Endodermal cell (in vitro differentiated cells): ENCODE results near the gene FN1. TPM values are rescaled to one million over a fixed set of nuclear protein-coding genes. Genes with fewer than 3 reads are reported as not detected.

Source experiments
- DNase-seq: peaks from one replicate; pipeline ENCODE4 v3.0.0-alpha.2; 2017
- H3K27ac ChIP-seq: 2 replicates; pipeline ENCODE4 v1.5.1; 2013; ENCODE audit warnings: mild to moderate bottlenecking, low read depth, low read length, moderate library complexity
- H3K27me3 ChIP-seq: 2 replicates; pipeline ENCODE4 v1.6.1; 2013; ENCODE audit warnings: mild to moderate bottlenecking, low read length, moderate library complexity; ENCODE audit not compliant: insufficient read depth, control insufficient read depth, poor library complexity, severe bottlenecking
- H3K36me3 ChIP-seq: 2 replicates; pipeline ENCODE4 v1.7.0; 2013; ENCODE audit warnings: mild to moderate bottlenecking, low read length, moderate library complexity; ENCODE audit not compliant: control insufficient read depth, insufficient read depth
- H3K4me1 ChIP-seq: one replicate; pipeline ENCODE4 v1.7.0; 2013; ENCODE audit warnings: low read length; ENCODE audit not compliant: control insufficient read depth, insufficient read depth
- H3K4me3 ChIP-seq: 2 replicates; pipeline ENCODE4 v1.5.1; 2013; ENCODE audit warnings: mild to moderate bottlenecking, low read length, moderate library complexity
- H3K9ac ChIP-seq: 2 replicates; pipeline ENCODE4 v1.6.1; 2013; ENCODE audit warnings: mild to moderate bottlenecking, low read length, moderate library complexity; ENCODE audit not compliant: poor library complexity, severe bottlenecking; ENCODE audit errors: extremely low read depth
- H3K9me3 ChIP-seq: 2 replicates; pipeline ENCODE4 v1.6.1; 2013; ENCODE audit warnings: mild to moderate bottlenecking, low read length, moderate library complexity; ENCODE audit not compliant: control insufficient read depth
- H3K27ac Mint-ChIP-seq: 2 replicates; pipeline ENCODE4 v1.8.0; 2020; ENCODE audit warnings: mixed read lengths
- H3K27me3 Mint-ChIP-seq: 2 replicates; pipeline ENCODE4 v1.8.0; 2021; ENCODE audit warnings: mild to moderate bottlenecking, mixed read lengths; ENCODE audit not compliant: insufficient read depth
- H3K36me3 Mint-ChIP-seq: 2 replicates; pipeline ENCODE4 v1.8.0; 2020; ENCODE audit warnings: low read depth, mixed read lengths
- H3K4me1 Mint-ChIP-seq: 2 replicates; pipeline ENCODE4 v1.8.0; 2020; ENCODE audit warnings: mixed read lengths
- H3K4me3 Mint-ChIP-seq: 2 replicates; pipeline ENCODE4 v1.8.0; 2020; ENCODE audit warnings: mild to moderate bottlenecking, moderate library complexity, mixed read lengths
- H3K9me3 Mint-ChIP-seq: 2 replicates; pipeline ENCODE4 v1.8.0; 2020; ENCODE audit warnings: mild to moderate bottlenecking, mixed read lengths
- WGBS, 2 experiments: methylation state at CpG; one replicate each; pipeline versions ENCODE4 v1.1.5 to v1.1.7; 2013; ENCODE audit warnings: missing lambda C conversion rate in 2 of 2, mixed read lengths in 1 of 2; ENCODE audit not compliant: insufficient coverage in 1 of 2, insufficient read length in 1 of 2; 5-methylcytosine and 5-hydroxymethylcytosine counted together
- total RNA-seq, 2 donors: library from RNA; stranded (reverse); fragmentation: NEBNext Ultra II Directional in 1 of 2; extraction: Animal tissue kit (Norgen Biotek cat#: 25700) in 1 of 2; gene quantifications; 2 replicates in 1 of 2; 3 replicates in 1 of 2; pipeline ENCODE4 v1.2.1, GENCODE V29; 2021
- TF ChIP-seq, protein P1 (sequence below): fragments of 200-600 bp; sonication (generic); conservative IDR thresholded peaks from 2 replicates; pipeline ENCODE4 v1.5.0; 2021; ENCODE audit warnings: antibody characterized with exemption, mild to moderate bottlenecking

FN1 gene
- total RNA-seq, 2 donors from 2014 or later: 2,721 to 2,960 TPM

DNA sequence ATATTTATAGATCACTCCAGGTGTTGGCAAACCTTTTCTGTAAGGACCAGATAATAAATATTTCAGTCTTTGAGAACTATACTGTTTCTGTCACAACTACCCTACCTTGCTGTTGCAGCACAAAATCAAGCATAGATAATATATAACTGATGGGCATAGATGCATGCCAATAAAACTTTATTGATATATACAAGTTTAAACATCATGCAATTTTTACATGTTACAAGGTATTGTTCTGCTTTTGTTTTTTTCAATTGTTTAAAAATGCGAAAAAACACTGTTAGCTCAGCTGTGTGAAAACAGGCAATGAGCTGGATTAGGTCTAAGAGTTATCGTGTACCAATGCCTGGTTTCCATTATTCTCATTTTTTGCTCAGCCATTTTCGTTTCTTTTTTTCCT lies 47.6 kb upstream of the FN1 start:
- no peak overlapping the region for H3K4me3 Mint-ChIP-seq
- TF ChIP-seq, protein P1, sequence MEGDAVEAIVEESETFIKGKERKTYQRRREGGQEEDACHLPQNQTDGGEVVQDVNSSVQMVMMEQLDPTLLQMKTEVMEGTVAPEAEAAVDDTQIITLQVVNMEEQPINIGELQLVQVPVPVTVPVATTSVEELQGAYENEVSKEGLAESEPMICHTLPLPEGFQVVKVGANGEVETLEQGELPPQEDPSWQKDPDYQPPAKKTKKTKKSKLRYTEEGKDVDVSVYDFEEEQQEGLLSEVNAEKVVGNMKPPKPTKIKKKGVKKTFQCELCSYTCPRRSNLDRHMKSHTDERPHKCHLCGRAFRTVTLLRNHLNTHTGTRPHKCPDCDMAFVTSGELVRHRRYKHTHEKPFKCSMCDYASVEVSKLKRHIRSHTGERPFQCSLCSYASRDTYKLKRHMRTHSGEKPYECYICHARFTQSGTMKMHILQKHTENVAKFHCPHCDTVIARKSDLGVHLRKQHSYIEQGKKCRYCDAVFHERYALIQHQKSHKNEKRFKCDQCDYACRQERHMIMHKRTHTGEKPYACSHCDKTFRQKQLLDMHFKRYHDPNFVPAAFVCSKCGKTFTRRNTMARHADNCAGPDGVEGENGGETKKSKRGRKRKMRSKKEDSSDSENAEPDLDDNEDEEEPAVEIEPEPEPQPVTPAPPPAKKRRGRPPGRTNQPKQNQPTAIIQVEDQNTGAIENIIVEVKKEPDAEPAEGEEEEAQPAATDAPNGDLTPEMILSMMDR: no peak
- no peaks in the 10 kb centered on the region for H3K27me3 ChIP-seq

DNA sequence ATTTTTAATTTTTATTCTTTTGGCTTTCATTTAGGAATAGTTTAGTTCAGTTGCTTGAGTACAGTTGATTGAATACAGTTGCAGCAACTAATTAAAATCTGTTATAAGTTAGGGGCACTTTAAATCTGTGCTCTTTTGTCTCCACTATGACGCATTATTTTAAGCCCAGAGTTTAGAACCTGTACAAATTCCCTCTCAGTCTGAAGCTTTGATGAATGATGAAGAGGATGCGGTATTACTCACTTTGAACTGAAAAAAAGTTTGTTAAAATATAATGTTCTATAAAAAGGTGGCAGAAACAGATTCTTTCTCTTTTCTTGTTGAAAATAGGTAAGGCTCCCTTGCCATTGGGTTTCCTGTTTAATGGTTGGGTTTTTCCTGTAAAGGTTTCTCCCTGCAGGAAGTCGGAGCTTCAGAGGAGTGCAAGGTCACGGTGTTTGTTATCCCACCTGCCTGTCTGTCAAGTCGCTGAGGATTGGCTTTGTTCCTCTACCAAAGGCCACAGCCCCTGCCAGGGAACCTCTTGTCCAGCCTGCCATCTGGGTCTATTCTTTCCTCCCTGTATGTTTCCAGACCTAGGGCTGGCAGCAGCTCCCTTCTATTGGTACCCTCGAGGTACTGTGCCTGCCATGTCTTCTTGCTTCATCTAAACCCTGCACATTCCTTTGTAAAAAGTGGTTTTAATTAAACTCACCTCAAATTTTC lies 43.8 kb upstream of the FN1 start:
- Mint-ChIP-seq H3K36me3 (no peaks in the 10 kb centered on the region), H3K4me1 (peaks cover 22% of the 10 kb centered on the region), H3K27ac (peak overlapping the region; percentile 10), H3K27me3 (no peaks in the 10 kb centered on the region), H3K4me3 (no peak overlapping the region), H3K9me3 (no peaks in the 10 kb centered on the region)
- WGBS, 2 experiments: 67 to 69% methylated on average over 5 to 6 of the region's 6 CpGs
- Histone ChIP-seq H3K27ac (peak overlapping the region; percentile 72), H3K4me1 (no peaks in the 10 kb centered on the region), H3K4me3 (no peak overlapping the region), H3K9ac (no peak overlapping the region), H3K36me3 (no peaks in the 10 kb centered on the region), H3K9me3 (no peaks in the 10 kb centered on the region), H3K27me3 (no peaks in the 10 kb centered on the region)
- DNase-seq: peak; percentile 66
- TF ChIP-seq, protein P1: no peak

More for the DNA sequence above, 47.6 kb upstream of the FN1 start:
- DNase-seq: no peak
- Mint-ChIP-seq H3K36me3 (no peaks in the 10 kb centered on the region), H3K27me3 (no peaks in the 10 kb centered on the region), H3K27ac (no peak overlapping the region), H3K4me1 (peaks cover 27% of the 10 kb centered on the region), H3K9me3 (peaks cover 4% of the 10 kb centered on the region)
- WGBS, 2 experiments: 90 to 97% methylated on average over 3 of the region's 3 CpGs
- H3K36me3 ChIP-seq: no peaks in the 10 kb centered on the region
- H3K9ac ChIP-seq: no peak overlapping the region
- H3K4me3 ChIP-seq: no peak overlapping the region
- no peak overlapping the region for H3K27ac ChIP-seq
- H3K9me3 ChIP-seq: no peaks in the 10 kb centered on the region
- no peaks in the 10 kb centered on the region for H3K4me1 ChIP-seq

DNA sequence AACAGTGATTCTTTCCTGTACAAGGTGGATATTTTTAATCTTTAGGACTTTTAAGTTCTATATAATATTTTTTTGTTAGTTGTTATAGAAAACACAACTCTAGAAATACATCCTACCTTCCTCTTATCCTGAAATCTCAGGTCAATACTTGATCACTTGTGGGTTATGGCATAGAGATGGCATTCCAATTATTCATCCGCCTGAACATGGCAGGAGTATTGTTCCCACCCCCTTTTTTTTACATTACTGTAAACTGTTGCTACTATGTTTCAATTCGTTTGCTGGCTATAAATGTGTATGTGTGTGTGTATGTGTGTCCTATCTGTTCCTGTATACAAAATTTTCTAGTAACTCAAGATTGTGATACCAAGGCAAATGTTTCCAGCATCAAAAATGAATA lies 43.3 kb upstream of the FN1 start:
- H3K4me1 ChIP-seq: no peaks in the 10 kb centered on the region
- DNase-seq: no peak
- Mint-ChIP-seq H3K27me3 (no peaks in the 10 kb centered on the region), H3K27ac (no peak overlapping the region), H3K4me1 (peaks cover 20% of the 10 kb centered on the region), H3K9me3 (no peaks in the 10 kb centered on the region), H3K36me3 (no peaks in the 10 kb centered on the region), H3K4me3 (no peak overlapping the region)
- no peak overlapping the region for H3K4me3 ChIP-seq
- no peak overlapping the region for H3K9ac ChIP-seq
- H3K27ac ChIP-seq: peak overlapping the region; percentile 72
- H3K9me3 ChIP-seq: no peaks in the 10 kb centered on the region
- TF ChIP-seq, protein P1: no peak
- no peaks in the 10 kb centered on the region for H3K36me3 ChIP-seq
- 90% methylated on average over 2 of the region's 2 CpGs; no CpG with 5 or more reads in 1 of the 2 experiments for WGBS, 2 experiments
- no peaks in the 10 kb centered on the region for H3K27me3 ChIP-seq
